Measurements from ENCODE around the gene LTBP1.

DNA sequence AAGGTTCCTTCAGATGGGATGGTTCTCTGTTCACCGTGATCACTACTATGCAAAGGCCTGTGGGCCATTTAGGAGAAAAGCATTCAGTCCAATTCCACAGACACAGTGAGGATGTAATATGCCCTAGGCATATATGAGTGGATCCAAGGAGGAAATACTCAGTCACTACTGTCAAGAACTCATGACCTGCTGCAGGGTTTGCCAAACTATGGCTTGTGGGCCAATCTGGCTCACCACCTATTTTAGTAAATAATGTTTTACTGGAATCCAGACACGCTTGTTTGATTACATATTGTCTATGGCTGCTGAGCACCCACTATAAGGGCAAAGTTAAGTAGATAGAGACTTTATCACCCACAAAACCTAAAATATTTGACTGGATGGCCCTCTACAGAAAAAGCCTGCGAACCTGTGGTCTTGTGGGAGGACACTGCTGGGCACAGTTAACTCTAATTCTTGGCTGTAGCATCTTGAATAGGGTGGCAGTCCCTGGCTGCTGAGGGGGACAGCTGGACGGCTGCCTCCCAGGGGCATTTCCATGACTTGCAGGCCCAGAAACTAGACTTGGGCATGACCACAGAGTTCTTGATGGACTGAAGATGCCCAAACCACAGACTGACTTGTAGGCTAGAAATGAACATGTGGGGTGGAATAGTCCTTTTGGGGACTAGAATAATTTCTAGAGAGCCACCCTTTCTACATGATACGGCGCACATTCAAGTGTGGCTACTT is 20.6 kb upstream of the LTBP1 start:
- TF ChIP-seq CTCF (IDR thresholded peaks at IDR 0.05) (no peak), POLR2A (IDR thresholded peaks at IDR 0.05) (no peak), EP300 (IDR thresholded peaks at IDR 0.05) (no peak)

Data from ovary (tissue), 3 donors.